ENCODE results near the gene PPP1R1A. TPM values are rescaled to one million over a fixed set of nuclear protein-coding genes. Genes with fewer than 3 reads are reported as not detected.

Gene PPP1R1A
- polyA plus RNA-seq, 1 donor (not counting 4 experiments of a cell fraction or from before 2014, with no cell fraction given), result not detected

GRCh38 chr12:54603872-54604271 is 15.4 kb upstream of the PPP1R1A start:
- H4K20me1 ChIP-seq (ENCODE audit: control insufficient read depth, extremely low read depth, insufficient read depth, low read length), result no peaks in the 10 kb centered on the region
- no peaks in the 10 kb centered on the region for H3K9me1 ChIP-seq (ENCODE audit: control insufficient read depth, extremely low read depth, insufficient read depth, low read length)
- H3K4me2 ChIP-seq (ENCODE audit: control insufficient read depth, extremely low read depth, insufficient read depth, low read depth, low read length), result no peak overlapping the region
- H2AFZ ChIP-seq (ENCODE audit: control insufficient read depth, low read length), result no peak overlapping the region
- no peaks in the 10 kb centered on the region for H3K36me3 ChIP-seq (ENCODE audit: control insufficient read depth in 2 of 2, extremely low read depth in 1 of 2, insufficient read depth in 2 of 2, low read length in 2 of 2)
- no peak overlapping the region for H3K9ac ChIP-seq (ENCODE audit: control insufficient read depth, extremely low read depth, insufficient read depth, low read length)
- FAIRE-seq (no peak), DNase-seq (ENCODE audit: low read depth, low spot score) (no peak)
- H3K4me3 ChIP-seq (ENCODE audit: control insufficient read depth in 2 of 3, extremely low read depth in 1 of 3, insufficient read depth in 2 of 3, low read depth in 1 of 3, low read length in 3 of 3), result no peak overlapping the region
- peaks cover 5% of the 10 kb centered on the region for H3K27me3 ChIP-seq (ENCODE audit: control insufficient read depth, extremely low read depth, insufficient read depth, low read length)
- H3K79me2 ChIP-seq (ENCODE audit: control insufficient read depth, insufficient read depth, low read length), result no peaks in the 10 kb centered on the region
- no peak overlapping the region for H3K27ac ChIP-seq (ENCODE audit: control insufficient read depth, insufficient read depth, low read length)
- TF ChIP-seq EZH2 (IDR thresholded peaks at IDR 0.05; ENCODE audit: low read length) (no peak), CTCF (optimal IDR thresholded peaks at IDR 0.05 in 1 of 3, IDR thresholded peaks at IDR 0.05 in 1 of 3, conservative IDR thresholded peaks at IDR 0.05 in 1 of 3; ENCODE audit: extremely low read depth in 1 of 3, insufficient read depth in 2 of 3, low read length in 3 of 3) (no peak)
- no peaks in the 10 kb centered on the region for H3K4me1 ChIP-seq (ENCODE audit: control insufficient read depth, extremely low read depth, insufficient read depth, low read length)
- no peaks in the 10 kb centered on the region for H3K9me3 ChIP-seq (ENCODE audit: control insufficient read depth, low read depth, low read length)
- dilution Hi-C loops (cut with MboI; ENCODE audit: extremely low pct_ligation_motif_present, low sequenced_read_pairs), result no loop called here

GRCh38 chr12:54603173-54603814 is 14.8 kb upstream of the PPP1R1A start:
- TF ChIP-seq EZH2 (IDR thresholded peaks at IDR 0.05; ENCODE audit: low read length) (no peak), CTCF (optimal IDR thresholded peaks at IDR 0.05 in 1 of 3, IDR thresholded peaks at IDR 0.05 in 1 of 3, conservative IDR thresholded peaks at IDR 0.05 in 1 of 3; ENCODE audit: extremely low read depth in 1 of 3, insufficient read depth in 2 of 3, low read length in 3 of 3) (peak; percentile 69 to 91 (median 77))

More at GRCh38 chr12:54603173-54603814, 14.8 kb upstream of the PPP1R1A start:
- FAIRE-seq, result peak; percentile 74
- Histone ChIP-seq H3K4me3 (ENCODE audit: control insufficient read depth in 2 of 3, extremely low read depth in 1 of 3, insufficient read depth in 2 of 3, low read depth in 1 of 3, low read length in 3 of 3) (no peak overlapping the region), H3K4me2 (ENCODE audit: control insufficient read depth, extremely low read depth, insufficient read depth, low read depth, low read length) (no peak overlapping the region), H3K27ac (ENCODE audit: control insufficient read depth, insufficient read depth, low read length) (no peak overlapping the region), H4K20me1 (ENCODE audit: control insufficient read depth, extremely low read depth, insufficient read depth, low read length) (no peaks in the 10 kb centered on the region), H3K36me3 (ENCODE audit: control insufficient read depth in 2 of 2, extremely low read depth in 1 of 2, insufficient read depth in 2 of 2, low read length in 2 of 2) (no peaks in the 10 kb centered on the region), H3K4me1 (ENCODE audit: control insufficient read depth, extremely low read depth, insufficient read depth, low read length) (no peaks in the 10 kb centered on the region), H3K9me1 (ENCODE audit: control insufficient read depth, extremely low read depth, insufficient read depth, low read length) (no peaks in the 10 kb centered on the region), H3K9me3 (ENCODE audit: control insufficient read depth, low read depth, low read length) (no peaks in the 10 kb centered on the region), H3K9ac (ENCODE audit: control insufficient read depth, extremely low read depth, insufficient read depth, low read length) (no peak overlapping the region), H3K79me2 (ENCODE audit: control insufficient read depth, insufficient read depth, low read length) (no peaks in the 10 kb centered on the region), H3K27me3 (ENCODE audit: control insufficient read depth, extremely low read depth, insufficient read depth, low read length) (peaks cover 5% of the 10 kb centered on the region), H2AFZ (ENCODE audit: control insufficient read depth, low read length) (no peak overlapping the region)
- DNase-seq (ENCODE audit: low read depth, low spot score), result peak; percentile 19
- dilution Hi-C loops (cut with MboI; ENCODE audit: extremely low pct_ligation_motif_present, low sequenced_read_pairs), result no loop called here
